ENCODE data around the gene RHD.
"Not testable (repeated sequence)": the region's sequence is repeated elsewhere in the genome, so short reads cannot be mapped to it uniquely, and the experiment has no call there.

Gene RHD

GRCh38 chr1:25259813-25260212, 12.5 kb upstream of the RHD start:
- DNase-seq = not testable (repeated sequence)

DNA sequence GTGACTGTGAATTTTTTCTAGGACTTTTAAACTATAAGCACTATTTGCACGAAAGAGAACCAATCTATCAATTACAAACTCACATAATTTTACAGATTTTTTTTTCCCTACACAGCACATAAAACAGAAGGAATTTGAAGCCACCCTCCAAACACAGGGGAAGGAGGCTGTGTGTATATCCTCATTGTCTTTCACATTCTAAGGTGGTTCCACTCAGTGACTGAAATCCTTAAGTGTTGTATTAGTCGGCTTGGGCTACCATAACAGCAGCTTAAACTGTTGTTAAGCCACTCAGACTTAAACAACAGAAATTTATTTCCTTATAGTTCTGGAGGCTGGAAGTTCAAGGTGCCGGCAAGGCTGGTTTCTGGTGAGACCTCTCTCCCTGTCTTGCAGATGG, 12.0 kb upstream of the RHD start:
- not testable (repeated sequence) for DNase-seq

DNA sequence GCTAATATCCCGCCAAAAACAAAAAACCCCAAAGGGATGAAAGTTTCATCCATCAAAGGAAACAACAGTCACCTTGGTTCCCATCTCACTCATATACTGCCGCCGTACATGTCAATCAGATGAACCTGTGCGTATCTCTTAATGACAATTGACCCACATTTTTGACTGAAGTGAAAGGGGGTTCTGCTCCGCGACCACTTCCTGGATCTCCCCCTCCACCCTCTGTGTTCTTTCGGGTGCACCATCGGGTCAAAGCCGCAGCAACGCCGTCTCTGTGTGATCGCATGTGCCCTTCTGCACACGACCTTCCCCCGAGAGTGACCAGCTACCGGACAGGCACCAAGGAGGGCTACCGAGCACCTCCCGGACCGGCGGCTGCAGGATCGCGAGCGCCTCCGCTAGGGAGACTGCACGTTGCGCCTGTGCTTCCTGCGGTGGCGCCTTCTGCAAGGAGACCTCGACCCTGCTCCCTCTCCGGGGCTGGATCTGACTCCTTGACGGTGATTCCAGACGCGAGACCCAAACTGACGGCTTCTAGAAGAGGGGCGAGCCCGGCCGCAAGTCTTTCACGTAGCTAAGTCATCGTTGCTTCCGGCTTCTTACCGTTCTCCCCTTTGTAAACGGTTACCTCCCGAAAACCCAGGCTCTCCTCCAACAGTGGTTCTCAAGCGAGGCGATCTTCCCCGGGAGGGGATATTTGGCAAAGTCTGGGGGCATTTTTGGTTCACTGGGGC, 5.6 kb upstream of the RHD start:
- not testable (repeated sequence) for DNase-seq

DNA sequence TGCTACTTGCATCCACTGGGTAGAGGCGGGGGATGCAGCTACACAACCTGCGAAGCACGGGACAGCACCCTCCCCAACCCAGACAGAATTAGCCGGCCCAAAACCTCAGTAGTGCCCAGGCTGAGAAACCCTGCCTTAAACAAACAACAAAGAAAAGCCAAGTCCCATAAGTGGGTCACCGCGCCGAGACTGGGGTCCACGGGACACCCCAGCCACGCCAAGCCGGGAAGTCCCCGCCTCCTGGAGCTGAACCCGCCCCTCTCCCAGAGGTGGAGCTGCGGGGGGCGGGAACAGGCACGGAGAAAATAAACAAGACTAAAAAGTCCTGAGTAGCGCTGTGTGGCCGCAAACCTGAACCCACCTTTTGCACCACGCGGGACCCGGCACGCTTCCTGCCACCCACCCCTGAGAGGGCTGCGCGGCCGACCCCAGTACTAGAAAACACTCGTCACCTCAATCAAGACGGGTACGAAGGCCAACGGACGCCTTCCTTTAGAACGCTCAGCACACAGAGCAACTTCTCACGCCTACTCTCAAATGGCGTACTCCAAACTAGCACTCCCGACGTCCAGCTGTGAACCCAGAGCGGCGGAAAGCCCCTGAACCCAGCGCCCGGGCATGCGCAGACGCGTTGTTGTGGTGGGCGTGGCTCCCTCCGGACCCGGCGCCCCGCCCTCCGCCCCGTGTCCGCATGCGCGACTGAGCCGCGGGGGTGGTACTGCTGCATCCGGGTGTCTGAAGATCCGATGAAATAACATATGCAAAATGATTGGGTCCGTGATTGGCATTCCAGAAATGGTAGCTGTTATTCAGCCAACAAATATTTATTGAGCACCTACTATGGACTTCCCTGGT, 4.8 kb upstream of the RHD start:
- DNase-seq = peak; percentile 32

- not testable (repeated sequence) for DNase-seq
Observed at GRCh38 chr1:25268143-25268760, 4.1 kb upstream of the RHD start.

- not testable (repeated sequence) for DNase-seq
Observed at GRCh38 chr1:25275648-25276047, 3.3 kb downstream of the RHD start.

DNA sequence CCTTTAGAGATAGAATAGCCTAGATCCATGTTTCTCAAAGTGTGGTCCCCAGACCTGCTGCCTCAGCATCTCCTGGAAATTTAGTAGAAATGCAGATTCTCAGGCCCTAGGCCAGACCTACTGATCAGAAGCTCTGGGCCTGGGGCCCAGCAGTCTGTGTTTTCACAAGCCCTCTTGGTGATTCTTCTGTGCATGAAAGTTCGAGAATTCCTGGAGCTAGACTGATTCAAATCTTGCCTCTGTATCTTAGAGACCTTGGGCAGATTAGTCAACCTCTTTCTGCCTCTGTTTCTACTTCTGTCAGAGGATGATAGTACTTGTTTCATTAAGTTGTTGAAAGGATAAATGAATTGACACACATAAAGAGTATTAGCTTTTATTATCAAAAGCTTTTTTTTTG, 5.0 kb downstream of the RHD start:
- DNase-seq = not testable (repeated sequence)

DNA sequence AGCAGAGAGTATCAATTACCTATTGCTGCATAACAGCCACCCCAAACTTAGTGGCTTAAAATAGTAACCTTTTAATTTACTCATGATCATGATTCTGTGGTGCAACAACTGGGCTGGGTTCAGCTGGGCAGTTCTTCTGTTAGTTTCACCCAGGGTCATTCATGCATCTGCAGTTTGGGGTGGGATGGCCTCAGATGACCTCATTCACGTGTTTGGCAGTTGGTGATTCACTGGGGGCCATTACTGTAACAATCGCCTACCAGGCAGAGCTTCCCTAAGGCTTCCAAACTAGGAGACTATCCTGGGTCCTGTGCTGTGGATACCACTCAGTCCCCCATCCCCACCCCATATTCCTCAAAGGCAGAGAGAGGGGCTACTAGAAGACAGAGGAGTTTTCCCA, 6.0 kb downstream of the RHD start:
- not testable (repeated sequence) for DNase-seq

GRCh38 chr1:25278790-25279189, 6.5 kb downstream of the RHD start:
- DNase-seq = not testable (repeated sequence)

GRCh38 chr1:25279693-25280111, 7.4 kb downstream of the RHD start:
- not testable (repeated sequence) for DNase-seq

GRCh38 chr1:25285862-25286261, 13.6 kb downstream of the RHD start:
- not testable (repeated sequence) for DNase-seq

- DNase-seq = not testable (repeated sequence)
Observed at GRCh38 chr1:25287164-25287563, 14.9 kb downstream of the RHD start.

DNA sequence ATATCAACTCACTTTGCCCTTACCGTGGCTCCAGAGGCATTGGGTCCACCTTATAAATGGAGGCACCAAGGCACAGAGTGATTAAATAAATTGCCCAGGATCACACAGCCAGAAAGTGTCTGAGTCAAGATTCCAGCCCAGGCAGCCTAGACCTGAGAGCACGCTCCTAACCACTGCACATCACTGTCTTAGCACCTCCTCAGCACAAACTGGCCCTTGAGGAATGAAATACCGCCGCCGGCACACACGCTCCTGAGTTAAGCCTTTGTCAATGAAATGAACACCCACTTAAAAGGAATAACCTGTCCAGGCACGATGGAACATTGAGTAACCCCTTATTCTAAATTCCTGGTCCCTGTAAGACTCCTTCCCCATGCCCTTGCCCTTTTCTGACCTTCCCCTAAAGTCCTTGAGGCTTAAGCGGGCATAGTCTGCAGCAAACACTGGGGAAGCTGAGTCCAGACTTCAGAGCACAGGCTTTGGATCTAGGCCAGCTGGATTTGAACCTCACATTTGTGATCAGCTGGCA, 16.3 kb downstream of the RHD start:
- not testable (repeated sequence) for DNase-seq

DNA sequence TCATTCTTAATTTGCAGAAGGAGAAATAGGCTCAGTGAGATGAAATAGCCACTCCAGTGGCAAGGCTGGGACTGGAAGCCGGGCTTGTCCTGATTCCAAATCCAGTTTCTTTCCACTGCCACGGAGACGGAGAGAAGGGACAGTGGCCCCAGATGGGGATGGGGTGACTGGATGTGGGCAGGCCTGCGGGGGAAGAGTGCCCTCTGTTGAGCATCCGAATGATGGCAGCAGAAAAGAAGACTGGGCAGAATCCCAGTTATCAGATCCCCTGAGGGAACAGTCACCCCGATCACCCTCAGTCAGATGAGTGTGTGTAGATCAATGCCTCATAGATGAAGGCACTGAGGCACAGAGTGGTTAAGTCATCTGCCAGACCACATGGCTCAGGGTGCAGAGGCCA, 17.7 kb downstream of the RHD start:
- DNase-seq = not testable (repeated sequence)

GRCh38 chr1:25293426-25293825, 21.1 kb downstream of the RHD start:
- DNase-seq = not testable (repeated sequence)

DNA sequence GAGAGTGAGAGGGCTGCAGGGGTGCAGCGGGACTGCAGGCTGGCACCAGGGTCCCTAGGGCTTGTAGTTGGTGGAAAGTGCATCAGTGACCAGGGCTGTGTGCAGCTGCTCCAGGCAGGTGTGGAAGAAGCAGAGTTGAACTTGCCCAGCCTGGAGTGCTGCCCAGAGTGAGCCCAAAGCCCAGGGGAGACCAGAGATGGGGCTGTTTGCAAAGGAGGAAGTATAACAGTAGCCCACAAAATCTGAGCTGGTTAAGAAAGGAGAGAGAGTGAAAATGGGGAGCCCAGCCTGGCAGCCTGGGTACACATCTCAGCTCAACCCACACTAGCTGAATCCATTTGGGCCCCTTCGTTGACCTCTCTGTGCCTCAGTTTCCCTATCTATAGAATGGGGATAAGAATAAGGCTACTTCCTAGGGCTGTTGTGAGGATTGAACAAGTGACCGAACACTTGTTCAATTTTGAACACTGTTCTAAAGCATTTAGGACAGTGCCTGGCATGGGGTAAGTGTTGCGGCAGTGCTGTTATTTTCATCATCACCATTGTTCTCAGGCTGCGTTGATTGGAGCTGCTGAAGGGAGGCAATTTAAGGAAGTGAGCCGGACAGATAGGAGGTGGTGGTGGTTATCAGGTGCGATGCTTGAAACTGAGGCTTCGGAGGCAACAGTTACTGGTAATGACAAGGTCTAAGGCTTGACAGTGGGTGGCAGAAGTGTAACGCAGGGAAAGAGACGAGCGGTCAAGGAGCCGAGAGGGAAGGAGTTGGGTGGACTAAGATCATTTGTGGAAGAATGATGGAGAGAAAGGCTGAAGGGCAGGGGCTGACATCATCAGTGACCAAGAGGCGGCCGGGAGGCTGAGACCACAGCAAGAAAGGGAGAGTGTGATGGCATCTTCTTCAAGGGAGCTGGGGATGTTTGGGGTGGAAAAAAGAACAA, 22.8 kb downstream of the RHD start:
- not testable (repeated sequence) for DNase-seq

DNA sequence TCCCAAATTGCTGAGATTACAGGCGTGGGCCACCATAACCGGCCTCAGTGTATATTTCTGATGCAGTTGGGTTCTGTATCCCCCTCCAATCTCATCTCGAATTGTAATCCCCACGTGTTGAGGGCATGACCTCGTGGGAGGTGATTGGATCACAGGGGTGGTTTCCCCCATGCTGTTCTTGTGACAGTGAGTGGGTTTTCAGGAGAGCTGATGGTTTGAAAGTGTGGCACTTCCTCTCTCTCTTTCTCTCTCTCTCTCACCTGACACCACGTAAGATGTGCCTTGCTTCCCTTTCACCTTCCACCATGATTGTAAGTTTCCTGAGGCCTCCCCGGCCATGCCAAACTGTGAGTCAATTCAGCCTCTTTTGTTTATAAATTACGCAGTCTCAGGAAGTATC, 24.2 kb downstream of the RHD start:
- DNase-seq = not testable (repeated sequence)

DNA sequence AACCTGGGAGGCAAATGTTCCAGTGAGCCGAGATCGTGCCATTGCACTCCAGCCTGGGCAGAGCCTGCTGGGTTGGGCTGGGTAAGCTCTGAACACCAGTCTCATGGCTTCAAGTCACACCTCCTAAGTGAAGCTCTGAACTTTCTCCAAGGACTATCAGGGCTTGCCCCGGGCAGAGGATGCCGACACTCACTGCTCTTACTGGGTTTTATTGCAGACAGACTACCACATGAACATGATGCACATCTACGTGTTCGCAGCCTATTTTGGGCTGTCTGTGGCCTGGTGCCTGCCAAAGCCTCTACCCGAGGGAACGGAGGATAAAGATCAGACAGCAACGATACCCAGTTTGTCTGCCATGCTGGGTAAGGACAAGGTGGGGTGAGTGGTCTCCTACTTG, 28.4 kb downstream of the RHD start:
- DNase-seq = not testable (repeated sequence)

DNA sequence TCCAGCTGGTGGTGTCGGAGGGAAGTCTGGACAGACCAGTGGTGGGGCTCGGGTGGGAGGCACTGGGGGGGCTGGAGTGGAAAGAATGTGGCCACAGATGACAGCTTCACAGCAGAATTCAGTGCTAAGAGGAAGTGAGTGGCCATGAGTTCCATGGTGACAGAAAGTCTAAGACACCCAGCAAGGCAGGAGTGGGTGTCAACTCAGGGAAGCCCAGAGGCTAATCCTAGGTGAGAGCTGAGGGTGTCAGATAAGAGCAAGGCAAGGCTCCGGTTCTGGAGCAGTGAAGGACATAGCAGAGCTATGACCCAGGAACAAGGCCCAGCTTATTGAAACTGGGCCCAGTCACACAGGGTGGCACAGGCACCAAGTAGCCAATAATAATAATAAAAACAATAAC, 30.0 kb downstream of the RHD start:
- DNase-seq = not testable (repeated sequence)

GRCh38 chr1:25304936-25305335, 32.6 kb downstream of the RHD start:
- DNase-seq = not testable (repeated sequence)

- not testable (repeated sequence) for DNase-seq
Observed at GRCh38 chr1:25308168-25308567, 35.9 kb downstream of the RHD start.

DNA sequence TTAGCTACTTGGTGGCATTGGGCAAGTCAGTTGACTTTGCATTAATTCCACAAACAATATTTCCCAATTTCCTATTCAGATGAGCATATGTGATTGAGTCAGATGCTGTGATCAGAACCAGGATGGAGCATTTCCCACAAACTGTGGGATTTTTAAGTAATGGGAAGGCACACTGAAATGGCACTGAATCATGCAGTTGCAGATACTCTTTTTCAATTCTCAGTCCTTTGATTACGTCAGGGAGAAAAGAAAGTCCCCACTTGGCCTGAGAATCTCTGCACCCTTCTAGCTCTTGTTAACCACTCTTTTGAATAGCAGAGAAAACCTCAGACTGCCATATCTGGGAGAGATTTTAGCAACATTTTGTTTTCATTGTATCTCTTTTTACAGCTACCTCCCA, 36.8 kb downstream of the RHD start:
- DNase-seq = not testable (repeated sequence)

All from DMS79 (cell line).